Upper lobe of right lung (tissue), 1 donor: ENCODE measurements around the gene PRMT9. TPM values are rescaled to one million over a fixed set of nuclear protein-coding genes. Genes with fewer than 3 reads are reported as not detected.

Experiments
- ATAC-seq: fragments of 200-7000 bp; cut with Tn5 transposase; one replicate; pipeline ENCODE4 v1.9.1; 2020; ENCODE audit warnings: mild to moderate bottlenecking, moderate library complexity
- DNase-seq: peaks from one replicate; pipeline ENCODE4 v3.0.0-alpha.2; 2020
- H3K27ac ChIP-seq: fragments of 200-600 bp; one replicate; pipeline ENCODE4 v1.8.0; 2022
- H3K27me3 ChIP-seq: fragments of 200-600 bp; one replicate; pipeline ENCODE4 v1.8.0; 2022; ENCODE audit warnings: mild to moderate bottlenecking
- H3K36me3 ChIP-seq: fragments of 200-600 bp; one replicate; pipeline ENCODE4 v1.8.0; 2022
- H3K4me1 ChIP-seq: fragments of 200-600 bp; one replicate; pipeline ENCODE4 v1.8.0; 2022
- H3K4me3 ChIP-seq: fragments of 200-600 bp; one replicate; pipeline ENCODE4 v1.8.0; 2022; ENCODE audit warnings: mild to moderate bottlenecking
- H3K9me3 ChIP-seq: fragments of 200-600 bp; one replicate; pipeline ENCODE4 v1.8.0; 2022
- intact Hi-C: fragments of 100-400 bp; cut with DNase I; formaldehyde crosslinking; loops from one replicate; pipeline ENCODE4 v1.11.0; 2022
- total RNA-seq: library from RNA; stranded (reverse); fragmentation: NEBNext Ultra II Directional; extraction: Animal tissue kit (Norgen Biotek cat#: 25700); gene quantifications from one replicate; pipeline ENCODE4 v1.2.1, GENCODE V29; 2021
- TF ChIP-seq, protein P1 (sequence below): fragments of 200-600 bp; IDR thresholded peaks from one replicate; pipeline ENCODE4 v1.8.0; 2022; ENCODE audit warnings: antibody characterized with exemption
- donor health status: DM: no; HTN: yes; CAD: no; lungs with severe emphysema.

PRMT9 gene
- total RNA-seq, 1 donor from 2014 or later: 11.5 TPM

DNA sequence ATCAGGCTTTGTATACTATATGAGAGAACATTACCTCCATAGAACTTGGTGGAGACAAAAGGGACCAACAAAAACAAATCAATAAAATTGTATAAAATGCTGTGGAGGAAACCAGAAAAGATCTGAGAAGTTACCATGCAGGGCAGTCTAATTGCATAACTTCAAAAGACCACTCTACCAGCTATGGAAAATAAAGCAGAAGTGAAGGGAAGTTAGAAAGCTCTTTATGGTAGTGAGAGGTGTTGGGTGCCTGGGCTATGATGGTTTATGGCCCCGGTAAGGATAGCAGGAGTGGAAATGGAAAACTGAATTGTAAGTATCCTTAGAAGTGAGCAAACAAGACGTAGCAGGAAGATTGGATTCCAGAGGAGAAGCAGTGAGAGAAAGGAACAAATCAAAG lies 63.6 kb downstream of the PRMT9 start:
- Histone ChIP-seq H3K27me3 (no peaks in the 10 kb centered on the region), H3K36me3 (peaks cover 19% of the 10 kb centered on the region), H3K4me3 (no peak overlapping the region), H3K9me3 (no peaks in the 10 kb centered on the region), H3K4me1 (peaks cover 46% of the 10 kb centered on the region), H3K27ac (no peak overlapping the region)
- DNase-seq: no peak
- TF ChIP-seq, protein P1, sequence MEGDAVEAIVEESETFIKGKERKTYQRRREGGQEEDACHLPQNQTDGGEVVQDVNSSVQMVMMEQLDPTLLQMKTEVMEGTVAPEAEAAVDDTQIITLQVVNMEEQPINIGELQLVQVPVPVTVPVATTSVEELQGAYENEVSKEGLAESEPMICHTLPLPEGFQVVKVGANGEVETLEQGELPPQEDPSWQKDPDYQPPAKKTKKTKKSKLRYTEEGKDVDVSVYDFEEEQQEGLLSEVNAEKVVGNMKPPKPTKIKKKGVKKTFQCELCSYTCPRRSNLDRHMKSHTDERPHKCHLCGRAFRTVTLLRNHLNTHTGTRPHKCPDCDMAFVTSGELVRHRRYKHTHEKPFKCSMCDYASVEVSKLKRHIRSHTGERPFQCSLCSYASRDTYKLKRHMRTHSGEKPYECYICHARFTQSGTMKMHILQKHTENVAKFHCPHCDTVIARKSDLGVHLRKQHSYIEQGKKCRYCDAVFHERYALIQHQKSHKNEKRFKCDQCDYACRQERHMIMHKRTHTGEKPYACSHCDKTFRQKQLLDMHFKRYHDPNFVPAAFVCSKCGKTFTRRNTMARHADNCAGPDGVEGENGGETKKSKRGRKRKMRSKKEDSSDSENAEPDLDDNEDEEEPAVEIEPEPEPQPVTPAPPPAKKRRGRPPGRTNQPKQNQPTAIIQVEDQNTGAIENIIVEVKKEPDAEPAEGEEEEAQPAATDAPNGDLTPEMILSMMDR: no peak
- intact Hi-C loops: no loop called here
- no peak for ATAC-seq

DNA sequence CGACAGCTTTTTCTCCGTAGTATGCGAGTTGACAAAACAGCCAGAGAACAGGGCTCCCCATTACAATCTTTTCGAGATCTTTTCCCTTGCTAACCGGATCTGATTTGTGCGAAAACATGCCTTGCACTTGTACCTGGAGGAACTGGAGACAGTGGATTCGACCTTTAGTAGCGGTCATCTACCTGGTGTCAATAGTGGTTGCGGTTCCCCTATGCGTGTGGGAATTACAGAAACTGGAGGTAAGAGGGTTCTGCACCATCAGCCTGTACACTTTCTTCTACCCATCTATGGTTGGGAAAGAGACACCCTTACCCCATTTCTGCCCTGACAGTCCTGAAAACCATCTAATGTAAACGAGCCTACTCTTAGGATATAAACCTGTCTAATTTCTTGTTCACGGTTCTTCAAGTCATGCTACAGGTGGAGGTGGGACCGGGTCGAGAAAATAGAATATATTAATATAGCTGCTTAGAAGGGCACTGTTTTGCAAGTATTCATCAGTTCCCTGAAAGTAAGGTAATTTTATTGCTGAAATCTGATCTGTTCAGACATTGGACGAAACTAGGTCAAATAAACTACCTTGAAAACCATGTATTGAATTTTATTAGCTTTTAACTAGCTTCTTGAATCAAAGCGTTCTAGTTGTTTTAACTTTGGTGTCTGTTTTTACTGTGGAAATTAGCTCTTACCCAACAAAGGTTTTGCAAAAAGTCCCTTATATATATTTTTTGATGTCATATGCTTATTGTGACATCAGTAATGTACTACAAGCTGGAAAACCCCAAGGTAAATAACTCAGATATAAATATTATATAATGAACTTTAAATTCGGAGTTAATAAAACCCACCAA lies 65.9 kb downstream of the PRMT9 start:
- H3K36me3 ChIP-seq: peaks cover 6% of the 10 kb centered on the region
- no peaks in the 10 kb centered on the region for H3K27me3 ChIP-seq
- H3K4me1 ChIP-seq: peaks cover 46% of the 10 kb centered on the region
- peak overlapping the region; percentile 91 for H3K4me3 ChIP-seq
- DNase-seq: no peak
- peak overlapping the region; percentile 90 for H3K27ac ChIP-seq
- no peaks in the 10 kb centered on the region for H3K9me3 ChIP-seq
- intact Hi-C loops: no loop called here
- no peak for ATAC-seq
- TF ChIP-seq, protein P1: no peak

DNA sequence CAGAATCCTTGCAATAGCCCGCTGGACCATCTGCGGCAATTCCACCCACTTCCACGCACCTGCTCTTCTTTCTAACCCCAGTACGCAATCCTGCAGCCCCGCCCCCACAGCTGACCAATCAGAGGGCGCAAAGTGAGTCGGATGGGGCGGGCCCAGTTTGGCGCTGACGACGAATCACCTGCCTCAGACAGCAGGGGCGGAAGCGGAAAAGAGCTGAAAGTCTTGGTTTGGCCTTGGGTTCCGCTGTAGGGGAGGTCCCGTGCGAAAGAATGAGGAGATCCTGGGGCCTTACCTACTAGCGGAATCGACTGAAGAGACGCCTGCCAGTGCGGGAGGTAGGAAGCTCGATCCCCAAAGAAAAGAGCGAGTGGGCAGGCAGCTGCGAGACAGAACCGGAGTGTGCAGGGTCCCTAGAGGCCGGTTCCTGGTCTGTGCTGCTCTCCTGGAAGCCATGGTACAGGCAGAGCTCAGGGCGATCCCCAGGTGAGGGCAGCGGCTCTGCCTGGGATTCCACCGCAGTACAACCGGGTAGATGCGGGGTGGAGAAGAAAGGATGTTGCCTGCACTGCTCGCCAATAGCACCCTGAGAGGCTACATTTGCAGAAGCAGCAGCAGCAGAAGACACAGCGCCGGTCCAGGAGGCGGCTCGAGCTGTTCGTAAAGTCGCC lies 66.7 kb downstream of the PRMT9 start, which contains the start of gene TMEM184C:
TSS of gene TMEM184C (plus strand) at position 225 of the 668 bp plus-strand sequence. CDS start 560 bp downstream, outside the sequence.
- H3K4me3 ChIP-seq: peak within 1 kb of the TSS; percentile 91
- peaks cover under 1% of the 10 kb centered on the region for H3K36me3 ChIP-seq
- peaks cover 42% of the 10 kb centered on the region for H3K4me1 ChIP-seq
- DNase-seq (peak; percentile 99), ATAC-seq (peak; percentile 100)
- H3K27me3 ChIP-seq: no peaks in the 10 kb centered on the region
- H3K27ac ChIP-seq: peak within 1 kb of the TSS; percentile 90
- TF ChIP-seq, protein P1: no peak
- H3K9me3 ChIP-seq: no peaks in the 10 kb centered on the region
- intact Hi-C loops: no loop called here

DNA sequence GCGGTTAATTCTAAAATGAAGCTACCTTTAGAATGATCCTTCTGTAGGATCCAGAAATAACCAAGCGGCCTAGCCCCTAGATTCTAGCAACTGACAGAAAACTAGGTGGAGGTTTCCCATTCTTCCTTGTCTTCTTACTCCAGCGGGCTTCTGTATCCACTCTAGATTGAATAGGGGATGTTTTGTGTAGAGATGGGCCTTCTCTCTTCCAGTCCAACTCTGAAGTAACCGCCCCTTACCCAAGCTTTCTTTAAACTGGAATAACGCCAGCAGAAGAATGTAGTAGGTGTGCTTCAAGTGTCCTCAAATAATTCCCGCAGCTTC lies 67.2 kb downstream of the PRMT9 start:
- H3K27me3 ChIP-seq: no peaks in the 10 kb centered on the region
- peak overlapping the region; percentile 90 for H3K27ac ChIP-seq
- peak overlapping the region; percentile 91 for H3K4me3 ChIP-seq
- intact Hi-C loops: no loop called here
- H3K36me3 ChIP-seq: no peaks in the 10 kb centered on the region
- TF ChIP-seq, protein P1: no peak
- no peaks in the 10 kb centered on the region for H3K9me3 ChIP-seq
- no peak for DNase-seq
- peaks cover 37% of the 10 kb centered on the region for H3K4me1 ChIP-seq
- ATAC-seq: no peak

DNA sequence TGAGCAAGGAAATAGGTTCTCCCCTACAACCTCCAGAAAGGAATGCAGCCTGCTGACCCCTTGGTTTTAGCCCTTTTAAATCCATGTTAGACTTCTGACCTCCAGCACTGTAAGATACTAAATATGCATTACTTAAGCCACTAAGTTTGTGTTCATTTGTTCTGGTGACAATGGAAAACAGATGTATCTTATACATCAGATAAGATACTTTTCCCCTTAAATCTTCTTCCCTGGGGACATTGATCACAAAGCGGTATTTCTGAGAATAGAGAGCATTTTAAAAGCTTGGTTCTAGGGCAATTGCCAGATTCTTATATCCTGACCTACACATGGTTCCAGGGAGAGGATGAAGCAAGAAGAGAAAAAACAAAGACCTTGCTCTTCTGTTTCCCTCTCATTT lies 73.3 kb downstream of the PRMT9 start:
- Histone ChIP-seq H3K9me3 (no peaks in the 10 kb centered on the region), H3K4me1 (no peaks in the 10 kb centered on the region), H3K4me3 (no peak overlapping the region), H3K27ac (no peak overlapping the region), H3K36me3 (no peaks in the 10 kb centered on the region), H3K27me3 (no peaks in the 10 kb centered on the region)
- intact Hi-C loops: no loop called here
- TF ChIP-seq, protein P1: no peak
- no peak for ATAC-seq
- no peak for DNase-seq
